Fibroblast of skin of right quadriceps (primary cell): ENCODE data around the gene PAPPA.

Source experiments
- DNase-seq: peaks from one replicate; pipeline ENCODE4 v3.0.0-alpha.2; 2013

Gene PAPPA

GRCh38 chr9:116153765-116154333 is at the start of gene PAPPA:
TSS of gene PAPPA (plus strand) at chr9:116153791. CDS start at chr9:116154173, 382 bp downstream.
- no peak for DNase-seq

- DNase-seq = peak; percentile 74
Measured at GRCh38 chr9:116103976-116104820, 49.4 kb upstream of the PAPPA start.

- DNase-seq = no peak
Measured at GRCh38 chr9:116112236-116112635, 41.4 kb upstream of the PAPPA start.

GRCh38 chr9:116115761-116116353 is 37.7 kb upstream of the PAPPA start:
- DNase-seq = peak; percentile 90

GRCh38 chr9:116116393-116116792 is 37.2 kb upstream of the PAPPA start:
- DNase-seq = no peak

GRCh38 chr9:116123171-116123570 is 30.4 kb upstream of the PAPPA start:
- DNase-seq = no peak

- peak; percentile 80 for DNase-seq
Measured at GRCh38 chr9:116124472-116125040, 29.0 kb upstream of the PAPPA start.

- no peak for DNase-seq
Measured at GRCh38 chr9:116133163-116133562, 20.4 kb upstream of the PAPPA start.

GRCh38 chr9:116134975-116135374 is 18.6 kb upstream of the PAPPA start:
- DNase-seq = no peak

- DNase-seq = no peak
Measured at GRCh38 chr9:116137010-116137409, 16.6 kb upstream of the PAPPA start.

- DNase-seq = no peak
Measured at GRCh38 chr9:116137581-116137980, 16.0 kb upstream of the PAPPA start.

GRCh38 chr9:116141864-116142561 is 11.6 kb upstream of the PAPPA start:
- peak; percentile 74 for DNase-seq

- no peak for DNase-seq
Measured at GRCh38 chr9:116142706-116143492, 10.7 kb upstream of the PAPPA start.

GRCh38 chr9:116144038-116144437 is 9.6 kb upstream of the PAPPA start:
- peak; percentile 68 for DNase-seq

GRCh38 chr9:116144555-116144954 is 9.0 kb upstream of the PAPPA start:
- DNase-seq = no peak

- no peak for DNase-seq
Measured at GRCh38 chr9:116145036-116145435, 8.6 kb upstream of the PAPPA start.

- no peak for DNase-seq
Measured at GRCh38 chr9:116147821-116148220, 5.8 kb upstream of the PAPPA start.

- DNase-seq = no peak
Measured at GRCh38 chr9:116149844-116150243, 3.7 kb upstream of the PAPPA start.

GRCh38 chr9:116151199-116151598 is 2.4 kb upstream of the PAPPA start:
- DNase-seq = no peak

- peak; percentile 97 for DNase-seq
Measured at GRCh38 chr9:116151966-116152381, 1.6 kb upstream of the PAPPA start.

- no peak for DNase-seq
Measured at GRCh38 chr9:116152390-116152789, 1.2 kb upstream of the PAPPA start.
